HEK293 (cell line): ENCODE measurements around the gene ELL.

ENCODE experiments used
- CTCF ChIA-PET: fragments of 350-600 bp; formaldehyde crosslinking; extraction: SDS; loops from one replicate; lab custom pipeline; 2021; ENCODE audit warnings: antibody characterized with exemption; lab: Yijun Ruan, JAX
- POLR2A ChIA-PET: fragments of 300-600 bp; formaldehyde crosslinking; extraction: SDS; loops from one replicate; lab custom pipeline; 2020; ENCODE audit warnings: antibody characterized with exemption, inconsistent platforms; lab: Yijun Ruan, JAX
- H3K27ac ChIP-seq: fragments of 200-500 bp; sonication (Bioruptor generic); 2 replicates; pipeline ENCODE4 v1.5.1; 2014; ENCODE audit warnings: low read depth, low read length, control low read depth, inconsistent platforms; ENCODE audit errors: extremely low read depth
- H3K36me3 ChIP-seq, 2 experiments: fragments of 200-500 bp in 1 of 2; sonication (Bioruptor generic) in 1 of 2; 1 replicate in 1 of 2; 2 replicates in 1 of 2; pipeline ENCODE4 v1.5.1; 2014 to 2017; ENCODE audit warnings: inconsistent platforms in 2 of 2, low read length in 2 of 2; ENCODE audit not compliant: control insufficient read depth in 2 of 2, insufficient read depth in 1 of 2
- H3K4me1 ChIP-seq: fragments of 200-500 bp; sonication (Bioruptor generic); 2 replicates; pipeline ENCODE4 v1.5.1; 2014; ENCODE audit warnings: mild to moderate bottlenecking, low read length, inconsistent platforms; ENCODE audit not compliant: control insufficient read depth, insufficient read depth
- H3K4me3 ChIP-seq: 2 replicates; pipeline ENCODE4 v1.5.1; 2011; ENCODE audit warnings: low read depth, mild to moderate bottlenecking, control low read depth, low read length, moderate library complexity
- H3K9me3 ChIP-seq: fragments of 200-500 bp; sonication (Bioruptor generic); 2 replicates; pipeline ENCODE4 v1.5.1; 2014; ENCODE audit warnings: low read depth, low read length, inconsistent platforms; ENCODE audit not compliant: control insufficient read depth, insufficient read depth
- CTCF ChIP-seq: fragments of 450-650 bp; formaldehyde crosslinking; IDR thresholded peaks from 2 replicates; pipeline ENCODE4 v1.5.1; 2016; ENCODE audit warnings: missing biosample characterization, missing genetic modification characterization
- GLIS1 ChIP-seq: fragments of 450-650 bp; formaldehyde crosslinking; IDR thresholded peaks from 2 replicates; pipeline ENCODE4 v1.5.1; 2016; ENCODE audit warnings: missing biosample characterization, missing genetic modification characterization
- GLIS2 ChIP-seq: fragments of 450-650 bp; formaldehyde crosslinking; IDR thresholded peaks from 2 replicates; pipeline ENCODE4 v1.5.1; 2016; ENCODE audit warnings: missing biosample characterization, missing genetic modification characterization
- KLF9 ChIP-seq: fragments of 450-650 bp; formaldehyde crosslinking; IDR thresholded peaks from 2 replicates; pipeline ENCODE4 v1.5.1; 2016; ENCODE audit warnings: missing biosample characterization, missing genetic modification characterization, low read depth
- MZF1 ChIP-seq: fragments of 450-650 bp; formaldehyde crosslinking; IDR thresholded peaks from 2 replicates; pipeline ENCODE4 v1.5.1; 2017; ENCODE audit warnings: missing biosample characterization, missing genetic modification characterization, borderline replicate concordance
- SP2 ChIP-seq: fragments of 450-650 bp; formaldehyde crosslinking; IDR thresholded peaks from 2 replicates; pipeline ENCODE4 v1.5.1; 2016; ENCODE audit warnings: missing biosample characterization, missing genetic modification characterization
- ZBTB20 ChIP-seq: fragments of 450-650 bp; formaldehyde crosslinking; IDR thresholded peaks from 2 replicates; pipeline ENCODE4 v1.5.1; 2016; ENCODE audit warnings: missing biosample characterization, missing genetic modification characterization
- ZBTB6 ChIP-seq: fragments of 450-650 bp; formaldehyde crosslinking; IDR thresholded peaks from 2 replicates; pipeline ENCODE4 v1.5.1; 2017; ENCODE audit warnings: missing biosample characterization, missing genetic modification characterization
- ZIC2 ChIP-seq: fragments of 450-650 bp; formaldehyde crosslinking; IDR thresholded peaks from 2 replicates; pipeline ENCODE4 v1.5.1; 2016; ENCODE audit warnings: missing biosample characterization, missing genetic modification characterization
- ZNF132 ChIP-seq: fragments of 450-650 bp; formaldehyde crosslinking; IDR thresholded peaks from 2 replicates; pipeline ENCODE4 v1.5.1; 2017; ENCODE audit warnings: missing biosample characterization, missing genetic modification characterization, borderline replicate concordance
- ZNF174 ChIP-seq: fragments of 450-650 bp; formaldehyde crosslinking; IDR thresholded peaks from 2 replicates; pipeline ENCODE4 v1.5.0; 2017; ENCODE audit warnings: missing biosample characterization, mild to moderate bottlenecking, missing genetic modification characterization
- ZNF239 ChIP-seq: fragments of 450-650 bp; formaldehyde crosslinking; IDR thresholded peaks from 2 replicates; pipeline ENCODE4 v1.5.1; 2016; ENCODE audit warnings: missing biosample characterization, missing genetic modification characterization
- ZNF335 ChIP-seq: fragments of 450-650 bp; formaldehyde crosslinking; conservative IDR thresholded peaks from 2 replicates; pipeline ENCODE4 v1.5.1; 2016; ENCODE audit warnings: missing biosample characterization, missing genetic modification characterization
- ZNF394 ChIP-seq: fragments of 450-650 bp; formaldehyde crosslinking; IDR thresholded peaks from 2 replicates; pipeline ENCODE4 v1.5.1; 2016; ENCODE audit warnings: missing biosample characterization, missing genetic modification characterization, mild to moderate bottlenecking, moderate library complexity, borderline replicate concordance
- ZNF501 ChIP-seq: fragments of 450-650 bp; formaldehyde crosslinking; IDR thresholded peaks from 2 replicates; pipeline ENCODE4 v1.5.1; 2016; ENCODE audit warnings: missing biosample characterization, missing genetic modification characterization
- ZNF510 ChIP-seq: fragments of 450-650 bp; formaldehyde crosslinking; IDR thresholded peaks from 2 replicates; pipeline ENCODE4 v1.5.1; 2018; ENCODE audit warnings: mild to moderate bottlenecking, missing genetic modification characterization, missing biosample characterization; ENCODE audit not compliant: insufficient replicate concordance
- ZNF610 ChIP-seq: fragments of 450-650 bp; formaldehyde crosslinking; IDR thresholded peaks from 2 replicates; pipeline ENCODE4 v1.5.1; 2016; ENCODE audit warnings: missing biosample characterization, missing genetic modification characterization, borderline replicate concordance
- ZNF623 ChIP-seq: fragments of 450-650 bp; formaldehyde crosslinking; IDR thresholded peaks from 2 replicates; pipeline ENCODE4 v1.5.1; 2016; ENCODE audit warnings: missing biosample characterization, missing genetic modification characterization
- ZNF660 ChIP-seq: fragments of 450-650 bp; IDR thresholded peaks from 2 replicates; pipeline ENCODE4 v1.5.1; 2018; ENCODE audit warnings: missing biosample characterization, mild to moderate bottlenecking, missing genetic modification characterization
- ZNF76 ChIP-seq: fragments of 450-650 bp; formaldehyde crosslinking; IDR thresholded peaks from 2 replicates; pipeline ENCODE4; 2016; ENCODE audit warnings: low read depth, missing biosample characterization, missing genetic modification characterization, borderline replicate concordance
- ZNF791 ChIP-seq: fragments of 450-650 bp; formaldehyde crosslinking; IDR thresholded peaks from 2 replicates; pipeline ENCODE4 v1.5.1; 2016; ENCODE audit warnings: missing biosample characterization, missing genetic modification characterization
- TF ChIP-seq, protein P1 (sequence below): fragments of 450-650 bp; formaldehyde crosslinking; IDR thresholded peaks from 2 replicates; pipeline ENCODE4 v1.5.1; 2016; ENCODE audit warnings: missing biosample characterization, missing genetic modification characterization, borderline replicate concordance
- TF ChIP-seq, protein P2 (sequence below): fragments of 450-650 bp; formaldehyde crosslinking; IDR thresholded peaks from 2 replicates; pipeline ENCODE4 v1.5.1; 2016; ENCODE audit warnings: missing biosample characterization, missing genetic modification characterization
- TF ChIP-seq, protein P3 (sequence below): fragments of 450-650 bp; IDR thresholded peaks from 2 replicates; pipeline ENCODE4 v1.5.1; 2018; ENCODE audit warnings: missing biosample characterization, mild to moderate bottlenecking, missing genetic modification characterization

Gene ELL

GRCh38 chr19:18522124-18522861, 423 bp upstream of the ELL start (continued):
- TF ChIP-seq, protein P1, sequence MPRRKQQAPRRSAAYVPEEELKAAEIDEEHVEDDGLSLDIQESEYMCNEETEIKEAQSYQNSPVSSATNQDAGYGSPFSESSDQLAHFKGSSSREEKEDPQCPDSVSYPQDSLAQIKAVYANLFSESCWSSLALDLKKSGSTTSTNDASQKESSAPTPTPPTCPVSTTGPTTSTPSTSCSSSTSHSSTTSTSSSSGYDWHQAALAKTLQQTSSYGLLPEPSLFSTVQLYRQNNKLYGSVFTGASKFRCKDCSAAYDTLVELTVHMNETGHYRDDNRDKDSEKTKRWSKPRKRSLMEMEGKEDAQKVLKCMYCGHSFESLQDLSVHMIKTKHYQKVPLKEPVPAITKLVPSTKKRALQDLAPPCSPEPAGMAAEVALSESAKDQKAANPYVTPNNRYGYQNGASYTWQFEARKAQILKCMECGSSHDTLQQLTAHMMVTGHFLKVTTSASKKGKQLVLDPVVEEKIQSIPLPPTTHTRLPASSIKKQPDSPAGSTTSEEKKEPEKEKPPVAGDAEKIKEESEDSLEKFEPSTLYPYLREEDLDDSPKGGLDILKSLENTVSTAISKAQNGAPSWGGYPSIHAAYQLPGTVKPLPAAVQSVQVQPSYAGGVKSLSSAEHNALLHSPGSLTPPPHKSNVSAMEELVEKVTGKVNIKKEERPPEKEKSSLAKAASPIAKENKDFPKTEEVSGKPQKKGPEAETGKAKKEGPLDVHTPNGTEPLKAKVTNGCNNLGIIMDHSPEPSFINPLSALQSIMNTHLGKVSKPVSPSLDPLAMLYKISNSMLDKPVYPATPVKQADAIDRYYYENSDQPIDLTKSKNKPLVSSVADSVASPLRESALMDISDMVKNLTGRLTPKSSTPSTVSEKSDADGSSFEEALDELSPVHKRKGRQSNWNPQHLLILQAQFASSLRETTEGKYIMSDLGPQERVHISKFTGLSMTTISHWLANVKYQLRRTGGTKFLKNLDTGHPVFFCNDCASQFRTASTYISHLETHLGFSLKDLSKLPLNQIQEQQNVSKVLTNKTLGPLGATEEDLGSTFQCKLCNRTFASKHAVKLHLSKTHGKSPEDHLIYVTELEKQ, result no peak
- TF ChIP-seq MZF1 (tag by site-specific recombination), result no peak
- peak; percentile 78 for TF ChIP-seq KLF9 (tag by site-specific recombination)
- TF ChIP-seq ZBTB6 (tag by site-specific recombination), result 0 out of 2 replicates have a peak, but pooled peaks have one; percentile 20
- TF ChIP-seq, all 188 proteins: peak for 33

DNA sequence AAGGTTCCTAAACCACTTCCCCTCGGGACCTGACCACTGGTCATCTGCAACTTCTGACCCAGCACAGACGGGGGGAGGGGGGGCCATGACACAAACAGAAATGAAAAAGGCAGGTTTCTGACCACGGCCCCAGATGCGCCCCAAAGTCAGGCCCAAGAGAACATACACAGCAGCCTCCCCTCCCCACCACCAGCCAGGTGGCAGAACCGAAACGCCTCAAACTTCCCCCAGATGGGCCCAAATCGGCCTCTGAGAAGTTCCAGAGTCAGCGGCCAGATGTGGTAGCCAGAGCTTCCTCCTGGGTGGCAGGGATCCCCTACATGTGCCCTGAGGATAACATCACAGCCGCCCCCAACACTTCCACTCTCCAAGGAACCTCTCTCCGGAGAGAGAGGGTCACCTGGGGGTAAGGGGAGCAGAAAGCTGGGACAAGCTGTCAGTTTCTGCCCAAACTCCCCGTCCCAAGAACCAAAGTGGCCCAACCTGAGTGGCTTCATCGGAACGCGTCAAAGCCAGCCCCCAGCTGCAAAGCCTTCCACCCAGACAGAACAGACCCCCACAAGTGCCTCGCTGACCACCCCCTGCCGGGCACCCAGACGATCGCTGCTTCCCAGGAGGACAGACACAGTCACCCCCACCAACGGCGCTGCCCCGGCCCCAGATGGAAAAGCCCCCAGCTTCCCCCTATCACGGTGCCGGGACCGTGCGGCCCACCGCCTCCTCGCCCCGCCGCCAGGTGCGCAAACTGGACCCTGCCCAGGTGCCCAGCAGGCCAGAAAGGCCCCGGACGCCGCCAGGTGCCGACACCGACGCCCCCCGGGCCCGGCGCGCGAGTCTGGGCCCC, 800 bp downstream of the ELL start:
- ChIA-PET CTCF (interaction anchor here (0.6 to 2.9 kb wide), 15 partner anchors 9 to 1603 kb away, joined by 3 to 14 read pairs (median 4); partner anchors contain the start of gene REX1BD), POLR2A (interaction anchor here (0.5 to 2.7 kb wide), 11 partner anchors 15 to 683 kb away, joined by 3 to 15 read pairs (median 5); partner anchors contain the start of genes COPE, DDX49, KXD1 and REX1BD)
- peak overlapping the region; percentile 100 for H3K4me3 ChIP-seq
- H3K36me3 ChIP-seq, result no peaks in the 10 kb centered on the region
- H3K4me1 ChIP-seq, result no peaks in the 10 kb centered on the region
- TF ChIP-seq CTCF (tag by site-specific recombination) (peak; percentile 31), ZNF394 (tag by site-specific recombination) (no peak), ZNF610 (tag by site-specific recombination) (no peak), ZIC2 (tag by site-specific recombination) (peak; percentile 34), ZNF239 (tag by site-specific recombination) (no peak), SP2 (tag by site-specific recombination) (no peak), GLIS2 (peak; percentile 88), ZNF660 (no peak), ZNF791 (tag by site-specific recombination) (no peak), ZNF501 (tag by site-specific recombination) (no peak), GLIS1 (peak; percentile 95), ZNF335 (tag by site-specific recombination) (peak; percentile 61; the same call in 1 of the 2 replicates), ZNF510 (tag by site-specific recombination) (no peak), ZNF132 (tag by site-specific recombination) (no peak), ZNF76 (tag by site-specific recombination) (no peak), ZNF623 (tag by site-specific recombination) (0 out of 2 replicates have a peak, but pooled peaks have one; percentile 3), ZNF174 (tag by site-specific recombination) (no peak), ZBTB20 (tag by site-specific recombination) (peak; percentile 29; the same call in 1 of the 2 replicates)
- TF ChIP-seq, protein P2, sequence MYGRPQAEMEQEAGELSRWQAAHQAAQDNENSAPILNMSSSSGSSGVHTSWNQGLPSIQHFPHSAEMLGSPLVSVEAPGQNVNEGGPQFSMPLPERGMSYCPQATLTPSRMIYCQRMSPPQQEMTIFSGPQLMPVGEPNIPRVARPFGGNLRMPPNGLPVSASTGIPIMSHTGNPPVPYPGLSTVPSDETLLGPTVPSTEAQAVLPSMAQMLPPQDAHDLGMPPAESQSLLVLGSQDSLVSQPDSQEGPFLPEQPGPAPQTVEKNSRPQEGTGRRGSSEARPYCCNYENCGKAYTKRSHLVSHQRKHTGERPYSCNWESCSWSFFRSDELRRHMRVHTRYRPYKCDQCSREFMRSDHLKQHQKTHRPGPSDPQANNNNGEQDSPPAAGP, result no peak
- TF ChIP-seq, protein P3, sequence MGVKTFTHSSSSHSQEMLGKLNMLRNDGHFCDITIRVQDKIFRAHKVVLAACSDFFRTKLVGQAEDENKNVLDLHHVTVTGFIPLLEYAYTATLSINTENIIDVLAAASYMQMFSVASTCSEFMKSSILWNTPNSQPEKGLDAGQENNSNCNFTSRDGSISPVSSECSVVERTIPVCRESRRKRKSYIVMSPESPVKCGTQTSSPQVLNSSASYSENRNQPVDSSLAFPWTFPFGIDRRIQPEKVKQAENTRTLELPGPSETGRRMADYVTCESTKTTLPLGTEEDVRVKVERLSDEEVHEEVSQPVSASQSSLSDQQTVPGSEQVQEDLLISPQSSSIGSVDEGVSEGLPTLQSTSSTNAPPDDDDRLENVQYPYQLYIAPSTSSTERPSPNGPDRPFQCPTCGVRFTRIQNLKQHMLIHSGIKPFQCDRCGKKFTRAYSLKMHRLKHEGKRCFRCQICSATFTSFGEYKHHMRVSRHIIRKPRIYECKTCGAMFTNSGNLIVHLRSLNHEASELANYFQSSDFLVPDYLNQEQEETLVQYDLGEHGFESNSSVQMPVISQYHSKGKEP (tag by site-specific recombination), result no peak
- peak overlapping the region; percentile 81 for H3K27ac ChIP-seq
- H3K9me3 ChIP-seq, result no peaks in the 10 kb centered on the region
